Activated T-helper 17 cell treated with anti-CD3 and anti-CD28 coated beads, Interleukin-2, amount 50 U/mL, for 72 hours (primary cell): ENCODE results near the gene GABRG2. TPM values are rescaled to one million over a fixed set of nuclear protein-coding genes. Genes with fewer than 3 reads are reported as not detected.
"Not testable (repeated sequence)": the region's sequence is repeated elsewhere in the genome, so short reads cannot be mapped to it uniquely, and the experiment has no call there.

Experiments
- ATAC-seq: fragments of 150-1000 bp; cut with Tn5 transposase; replicated peaks from 2 replicates; pipeline ENCODE4 v1.10.0; 2021; ENCODE audit warnings: mild to moderate bottlenecking, moderate library complexity
- H3K27ac Mint-ChIP-seq: one replicate; pipeline ENCODE4 v1.8.0; 2022; ENCODE audit warnings: mixed read lengths
- H3K27me3 Mint-ChIP-seq: one replicate; pipeline ENCODE4 v1.8.0; 2022; ENCODE audit warnings: mixed read lengths
- H3K36me3 Mint-ChIP-seq: one replicate; pipeline ENCODE4 v1.8.0; 2022; ENCODE audit warnings: low read depth, mild to moderate bottlenecking, mixed read lengths
- H3K4me1 Mint-ChIP-seq: one replicate; pipeline ENCODE4 v1.8.0; 2022; ENCODE audit warnings: mixed read lengths
- H3K4me3 Mint-ChIP-seq: one replicate; pipeline ENCODE4 v1.8.0; 2022; ENCODE audit warnings: mild to moderate bottlenecking, mixed read lengths
- H3K9me3 Mint-ChIP-seq: one replicate; pipeline ENCODE4 v1.8.0; 2022; ENCODE audit warnings: mixed read lengths
- total RNA-seq, 2 donors: library from RNA; stranded (reverse); gene quantifications; one replicate each; pipeline ENCODE4 v1.2.3, GENCODE V29; 2022

GABRG2 gene
- not detected for total RNA-seq

GRCh38 chr5:162067655-162068411 is at the start of gene GABRG2:
TSS of gene GABRG2 (plus strand) at chr5:162067773. CDS start at chr5:162068000, 227 bp downstream.
- no peaks in the 10 kb centered on the region for H3K27me3 Mint-ChIP-seq
- no peak for ATAC-seq
- H3K4me3 Mint-ChIP-seq = no peak within 1 kb of the TSS
- H3K9me3 Mint-ChIP-seq = peaks cover 9% of the 10 kb centered on the region
- no peak within 1 kb of the TSS for H3K27ac Mint-ChIP-seq
- H3K4me1 Mint-ChIP-seq = no peaks in the 10 kb centered on the region
- H3K36me3 Mint-ChIP-seq = no peaks in the 10 kb centered on the region

GRCh38 chr5:162025312-162025711 is 42.3 kb upstream of the GABRG2 start:
- no peak for ATAC-seq
- Mint-ChIP-seq H3K36me3 (no peaks in the 10 kb centered on the region), H3K4me3 (no peak overlapping the region), H3K4me1 (no peaks in the 10 kb centered on the region), H3K9me3 (peaks cover 11% of the 10 kb centered on the region), H3K27me3 (no peaks in the 10 kb centered on the region), H3K27ac (no peak overlapping the region)

GRCh38 chr5:162026803-162027202 is 40.8 kb upstream of the GABRG2 start:
- no peak for ATAC-seq
- Mint-ChIP-seq H3K4me1 (no peaks in the 10 kb centered on the region), H3K27ac (no peak overlapping the region), H3K9me3 (peaks cover 11% of the 10 kb centered on the region), H3K36me3 (no peaks in the 10 kb centered on the region), H3K27me3 (no peaks in the 10 kb centered on the region), H3K4me3 (no peak overlapping the region)

- Mint-ChIP-seq H3K27me3 (no peaks in the 10 kb centered on the region), H3K9me3 (peaks cover 3% of the 10 kb centered on the region), H3K4me3 (no peak overlapping the region), H3K36me3 (no peaks in the 10 kb centered on the region), H3K27ac (no peak overlapping the region), H3K4me1 (no peaks in the 10 kb centered on the region)
- ATAC-seq = no peak
Measured at GRCh38 chr5:162037431-162037830, 30.1 kb upstream of the GABRG2 start.

GRCh38 chr5:162047279-162047678 is 20.3 kb upstream of the GABRG2 start:
- Mint-ChIP-seq H3K36me3 (no peaks in the 10 kb centered on the region), H3K4me1 (no peaks in the 10 kb centered on the region), H3K9me3 (no peaks in the 10 kb centered on the region), H3K4me3 (no peak overlapping the region), H3K27ac (no peak overlapping the region), H3K27me3 (no peaks in the 10 kb centered on the region)
- ATAC-seq = no peak

- Mint-ChIP-seq H3K4me3 (no peak overlapping the region), H3K4me1 (no peaks in the 10 kb centered on the region), H3K27ac (no peak overlapping the region), H3K27me3 (no peaks in the 10 kb centered on the region), H3K9me3 (peaks cover 12% of the 10 kb centered on the region), H3K36me3 (no peaks in the 10 kb centered on the region)
- no peak for ATAC-seq
Measured at GRCh38 chr5:162052676-162053075, 14.9 kb upstream of the GABRG2 start.

- H3K9me3 Mint-ChIP-seq = peaks cover 12% of the 10 kb centered on the region
Measured at GRCh38 chr5:162055095-162055494, 12.5 kb upstream of the GABRG2 start.

GRCh38 chr5:162067162-162067561 is 411 bp upstream of the GABRG2 start:
- H3K4me3 Mint-ChIP-seq = no peak overlapping the region
- peaks cover 9% of the 10 kb centered on the region for H3K9me3 Mint-ChIP-seq
- H3K36me3 Mint-ChIP-seq = no peaks in the 10 kb centered on the region
- ATAC-seq = no peak
- no peak overlapping the region for H3K27ac Mint-ChIP-seq
- no peaks in the 10 kb centered on the region for H3K4me1 Mint-ChIP-seq
- H3K27me3 Mint-ChIP-seq = no peaks in the 10 kb centered on the region

More at GRCh38 chr5:162055095-162055494, 12.5 kb upstream of the GABRG2 start:
- H3K4me1 Mint-ChIP-seq, H3K36me3 Mint-ChIP-seq, H3K27me3 Mint-ChIP-seq, ATAC-seq, H3K27ac Mint-ChIP-seq, H3K4me3 Mint-ChIP-seq: not testable (repeated sequence)

GRCh38 chr5:162068412-162068811 is 839 bp downstream of the GABRG2 start:
- Mint-ChIP-seq H3K4me3 (no peak overlapping the region), H3K4me1 (no peaks in the 10 kb centered on the region), H3K27me3 (no peaks in the 10 kb centered on the region), H3K27ac (no peak overlapping the region), H3K9me3 (peaks cover 9% of the 10 kb centered on the region), H3K36me3 (no peaks in the 10 kb centered on the region)
- no peak for ATAC-seq

- Mint-ChIP-seq H3K36me3 (no peaks in the 10 kb centered on the region), H3K27me3 (no peaks in the 10 kb centered on the region), H3K9me3 (peaks cover 9% of the 10 kb centered on the region), H3K4me1 (no peaks in the 10 kb centered on the region), H3K27ac (no peak overlapping the region), H3K4me3 (no peak overlapping the region)
- no peak for ATAC-seq
Measured at GRCh38 chr5:162068936-162069335, 1.4 kb downstream of the GABRG2 start.

GRCh38 chr5:162078805-162079204 is 11.2 kb downstream of the GABRG2 start:
- no peak for ATAC-seq
- H3K9me3 Mint-ChIP-seq = no peaks in the 10 kb centered on the region
- H3K4me3 Mint-ChIP-seq = no peak overlapping the region
- H3K36me3 Mint-ChIP-seq = no peaks in the 10 kb centered on the region
- no peaks in the 10 kb centered on the region for H3K27me3 Mint-ChIP-seq
- no peaks in the 10 kb centered on the region for H3K4me1 Mint-ChIP-seq
- no peak overlapping the region for H3K27ac Mint-ChIP-seq

GRCh38 chr5:162091336-162091735 is 23.8 kb downstream of the GABRG2 start:
- Mint-ChIP-seq H3K27ac (no peak overlapping the region), H3K9me3 (peaks cover 15% of the 10 kb centered on the region), H3K36me3 (no peaks in the 10 kb centered on the region), H3K27me3 (no peaks in the 10 kb centered on the region), H3K4me3 (no peak overlapping the region), H3K4me1 (no peaks in the 10 kb centered on the region)
- ATAC-seq = no peak

GRCh38 chr5:162096448-162096847 is 28.9 kb downstream of the GABRG2 start:
- Mint-ChIP-seq H3K36me3 (no peaks in the 10 kb centered on the region), H3K27ac (no peak overlapping the region), H3K4me3 (no peak overlapping the region), H3K9me3 (peaks cover 10% of the 10 kb centered on the region), H3K4me1 (no peaks in the 10 kb centered on the region), H3K27me3 (no peaks in the 10 kb centered on the region)
- no peak for ATAC-seq

GRCh38 chr5:162107591-162107990 is 40.0 kb downstream of the GABRG2 start:
- Mint-ChIP-seq H3K9me3 (peaks cover 10% of the 10 kb centered on the region), H3K27me3 (no peaks in the 10 kb centered on the region), H3K4me1 (no peaks in the 10 kb centered on the region), H3K36me3 (no peaks in the 10 kb centered on the region), H3K27ac (no peak overlapping the region), H3K4me3 (no peak overlapping the region)
- no peak for ATAC-seq

- H3K27me3 Mint-ChIP-seq = no peaks in the 10 kb centered on the region
- no peaks in the 10 kb centered on the region for H3K4me1 Mint-ChIP-seq
- ATAC-seq = no peak
- H3K9me3 Mint-ChIP-seq = peaks cover 4% of the 10 kb centered on the region
- H3K27ac Mint-ChIP-seq = no peak overlapping the region
- H3K36me3 Mint-ChIP-seq = no peaks in the 10 kb centered on the region
- H3K4me3 Mint-ChIP-seq = no peak overlapping the region
Measured at GRCh38 chr5:162119801-162120200, 52.2 kb downstream of the GABRG2 start.
